Measurements from ENCODE around the gene RAB44. TPM values are rescaled to one million over a fixed set of nuclear protein-coding genes. Genes with fewer than 3 reads are reported as not detected.

RAB44 gene
- total RNA-seq, 1 experiment from 2014 or later, result 0.09 TPM

- ChIA-PET POLR2A (no interaction called here), CTCF (interaction anchor here (0.8 to 1.7 kb wide), 2 partner anchors 41 to 168 kb away, joined by 3 to 4 read pairs; partner anchors contain the start of gene C6orf89)
- Mint-ChIP-seq H3K27me3 (ENCODE audit: insufficient read depth, unreplicated experiment) (no peaks in the 10 kb centered on the region), H3K27ac (ENCODE audit: low read depth, unreplicated experiment) (no peak overlapping the region), H3K4me1 (ENCODE audit: insufficient read depth, unreplicated experiment) (no peaks in the 10 kb centered on the region), H3K9me3 (ENCODE audit: unreplicated experiment) (no peaks in the 10 kb centered on the region), H3K36me3 (ENCODE audit: insufficient read depth, unreplicated experiment) (no peaks in the 10 kb centered on the region), H3K4me3 (ENCODE audit: unreplicated experiment) (no peak overlapping the region)
- DNase-seq (ENCODE audit: unreplicated experiment), result no peak
- BruUV-seq (replicated peaks), result no TSS peak
- no peak for TF ChIP-seq CTCF (IDR thresholded peaks at IDR 0.05; ENCODE audit: unreplicated experiment)
- intact Hi-C loops (cut with micrococcal nuclease), result no loop called here
Observed at GRCh38 chr6:36717231-36717825, 19.7 kb downstream of the RAB44 start.

GRCh38 chr6:36717871-36718540 is 20.4 kb downstream of the RAB44 start:
- POLR2A ChIA-PET, result no interaction called here
- Mint-ChIP-seq H3K36me3 (ENCODE audit: insufficient read depth, unreplicated experiment) (no peaks in the 10 kb centered on the region), H3K27ac (ENCODE audit: low read depth, unreplicated experiment) (no peak overlapping the region), H3K27me3 (ENCODE audit: insufficient read depth, unreplicated experiment) (no peaks in the 10 kb centered on the region), H3K4me1 (ENCODE audit: insufficient read depth, unreplicated experiment) (no peaks in the 10 kb centered on the region), H3K9me3 (ENCODE audit: unreplicated experiment) (no peaks in the 10 kb centered on the region), H3K4me3 (ENCODE audit: unreplicated experiment) (no peak overlapping the region)
- DNase-seq (ENCODE audit: unreplicated experiment), result no peak
- no peak for TF ChIP-seq CTCF (IDR thresholded peaks at IDR 0.05; ENCODE audit: unreplicated experiment)
- intact Hi-C loops (cut with micrococcal nuclease), result no loop called here
- no TSS peak for BruUV-seq (replicated peaks)
- CTCF ChIA-PET, result interaction anchor here (1.1 to 1.7 kb wide), 2 partner anchors 15 to 41 kb away, joined by 3 to 4 read pairs; no protein-coding TSS in a partner anchor

- CTCF ChIA-PET, result interaction anchor here (0.6 to 1.1 kb wide), 4 partner anchors 15 to 278 kb away, joined by 3 to 4 read pairs (median 4); no protein-coding TSS in a partner anchor
- H3K36me3 Mint-ChIP-seq (ENCODE audit: insufficient read depth, unreplicated experiment), result no peaks in the 10 kb centered on the region
- no peaks in the 10 kb centered on the region for H3K9me3 Mint-ChIP-seq (ENCODE audit: unreplicated experiment)
Observed at GRCh38 chr6:36718560-36718959, 20.9 kb downstream of the RAB44 start.

More at GRCh38 chr6:36718560-36718959, 20.9 kb downstream of the RAB44 start:
- Mint-ChIP-seq H3K27ac (ENCODE audit: low read depth, unreplicated experiment) (no peak overlapping the region), H3K4me1 (ENCODE audit: insufficient read depth, unreplicated experiment) (no peaks in the 10 kb centered on the region), H3K27me3 (ENCODE audit: insufficient read depth, unreplicated experiment) (no peaks in the 10 kb centered on the region), H3K4me3 (ENCODE audit: unreplicated experiment) (no peak overlapping the region)
- no peak for DNase-seq (ENCODE audit: unreplicated experiment)
- no peak for TF ChIP-seq CTCF (IDR thresholded peaks at IDR 0.05; ENCODE audit: unreplicated experiment)
- BruUV-seq (replicated peaks), result no TSS peak
- intact Hi-C loops (cut with micrococcal nuclease), result no loop called here
- POLR2A ChIA-PET, result interaction anchor here (0.7 kb wide), 1 partner anchor 24 kb away, joined by 3 read pairs; no protein-coding TSS in a partner anchor

All from MCF 10A (cell line).